WTC11 (cell line): ENCODE data around the gene PDRG1. TPM values are rescaled to one million over a fixed set of nuclear protein-coding genes. Genes with fewer than 3 reads are reported as not detected.

ENCODE experiments used
- ATAC-seq: fragments of 200-7000 bp; cut with Tn5 transposase; 2 replicates; pipeline ENCODE4 v1.10.0; 2021; ENCODE audit warnings: mild to moderate bottlenecking, moderate library complexity
- CTCF ChIA-PET: fragments of 300-600 bp; sonication (Branson Sonifier 250); formaldehyde crosslinking; loops from one replicate; lab custom pipeline; 2021; ENCODE audit warnings: antibody characterized with exemption; lab: Charles Lee
- POLR2A ChIA-PET: fragments of 350-600 bp; sonication (Branson Sonifier 250); formaldehyde crosslinking; loops from one replicate; lab custom pipeline; 2021; ENCODE audit warnings: antibody characterized with exemption; lab: Charles Lee
- DNase-seq: peaks from one replicate; pipeline ENCODE4 v3.0.0; 2021; ENCODE audit warnings: low spot score
- H3K27ac Mint-ChIP-seq: 2 replicates; pipeline ENCODE4 v1.8.0; 2021; ENCODE audit warnings: mixed read lengths
- H3K27me3 Mint-ChIP-seq: 2 replicates; pipeline ENCODE4 v1.8.0; 2021; ENCODE audit warnings: low read depth, mild to moderate bottlenecking, moderate library complexity, mixed read lengths
- H3K36me3 Mint-ChIP-seq: 2 replicates; pipeline ENCODE4 v1.8.0; 2021; ENCODE audit warnings: mixed read lengths
- H3K4me1 Mint-ChIP-seq: 2 replicates; pipeline ENCODE4 v1.8.0; 2022; ENCODE audit warnings: mixed read lengths
- H3K4me3 Mint-ChIP-seq: 2 replicates; pipeline ENCODE4 v1.8.0; 2021; ENCODE audit warnings: mild to moderate bottlenecking, moderate library complexity, mixed read lengths
- H3K9me3 Mint-ChIP-seq: 2 replicates; pipeline ENCODE4 v1.8.0; 2021; ENCODE audit warnings: mixed read lengths
- ELF4 ChIP-seq: sonication (generic); formaldehyde crosslinking; IDR thresholded peaks from 2 replicates; pipeline ENCODE4 v1.8.1; 2022; ENCODE audit warnings: low read depth, mild to moderate bottlenecking, moderate library complexity, missing genetic modification reagents
- ETV6 ChIP-seq: sonication (generic); formaldehyde crosslinking; IDR thresholded peaks from 2 replicates; pipeline ENCODE4 v1.8.1; 2022; ENCODE audit warnings: mild to moderate bottlenecking, missing genetic modification reagents
- JUN ChIP-seq: sonication (generic); formaldehyde crosslinking; IDR thresholded peaks from 2 replicates; pipeline ENCODE4 v1.8.0; 2023; ENCODE audit warnings: mild to moderate bottlenecking, missing genetic modification reagents
- RORB ChIP-seq: fragments of 250-450 bp; sonication (Bioruptor Pico); IDR thresholded peaks from 2 replicates; pipeline ENCODE4 v1.9.0; 2021; ENCODE audit warnings: mild to moderate bottlenecking
- TP53 ChIP-seq: sonication (generic); formaldehyde crosslinking; IDR thresholded peaks from 2 replicates; pipeline ENCODE4 v1.8.1; 2023; ENCODE audit warnings: mild to moderate bottlenecking, missing genetic modification reagents
- ZBTB21 ChIP-seq: sonication (generic); formaldehyde crosslinking; IDR thresholded peaks from 2 replicates; pipeline ENCODE4 v1.8.1; 2023; ENCODE audit warnings: mild to moderate bottlenecking, missing genetic modification reagents, borderline replicate concordance
- ZNF138 ChIP-seq: sonication (generic); formaldehyde crosslinking; conservative IDR thresholded peaks from 2 replicates; pipeline ENCODE4 v1.8.1; 2022; ENCODE audit warnings: mild to moderate bottlenecking, moderate library complexity, missing genetic modification reagents
- ZNF219 ChIP-seq: sonication (generic); formaldehyde crosslinking; IDR thresholded peaks from 2 replicates; pipeline ENCODE4 v1.8.0; 2023; ENCODE audit warnings: missing genetic modification reagents, mild to moderate bottlenecking, borderline replicate concordance
- ZNF263 ChIP-seq: sonication (generic); formaldehyde crosslinking; IDR thresholded peaks from 2 replicates; pipeline ENCODE4 v1.8.1; 2022; ENCODE audit warnings: low read depth, mild to moderate bottlenecking, moderate library complexity, missing genetic modification reagents
- total RNA-seq: library from RNA; stranded (reverse); gene quantifications from 3 replicates; pipeline ENCODE4 v1.2.3, GENCODE V29; 2021
- TF ChIP-seq, protein P1 (sequence below): sonication (generic); formaldehyde crosslinking; IDR thresholded peaks from 2 replicates; pipeline ENCODE4 v1.8.0; 2023; ENCODE audit warnings: mild to moderate bottlenecking, missing genetic modification reagents
- TF ChIP-seq, protein P2 (sequence below): fragments of 250-450 bp; sonication (Bioruptor Pico); IDR thresholded peaks from 2 replicates; pipeline ENCODE4 v1.9.0; 2021; ENCODE audit warnings: mild to moderate bottlenecking, borderline replicate concordance
- TF ChIP-seq, protein P3 (sequence below): sonication (generic); formaldehyde crosslinking; IDR thresholded peaks from 2 replicates; pipeline ENCODE4 v1.8.0; 2022; ENCODE audit warnings: mild to moderate bottlenecking, missing genetic modification reagents
- TF ChIP-seq, protein P4 (sequence below): sonication (generic); formaldehyde crosslinking; IDR thresholded peaks from 2 replicates; pipeline ENCODE4 v1.8.1; 2023; ENCODE audit warnings: mild to moderate bottlenecking, missing genetic modification reagents
- TF ChIP-seq, protein P5 (sequence below): sonication (generic); formaldehyde crosslinking; IDR thresholded peaks from 2 replicates; pipeline ENCODE4 v1.8.1; 2022; ENCODE audit warnings: low read depth, missing genetic modification reagents, borderline replicate concordance
- TF ChIP-seq, protein P6 (sequence below): fragments of 250-450 bp; sonication (Bioruptor Pico); IDR thresholded peaks from 2 replicates; pipeline ENCODE4 v2.1.2; 2022; ENCODE audit warnings: mild to moderate bottlenecking, moderate library complexity
- TF ChIP-seq, protein P7 (sequence below): sonication (generic); formaldehyde crosslinking; IDR thresholded peaks from 2 replicates; pipeline ENCODE4 v1.8.0; 2023; ENCODE audit warnings: missing genetic modification reagents
- TF ChIP-seq, protein P8 (sequence below): sonication (generic); formaldehyde crosslinking; IDR thresholded peaks from 2 replicates; pipeline ENCODE4 v1.8.1; 2023; ENCODE audit warnings: mild to moderate bottlenecking, missing genetic modification reagents, borderline replicate concordance

The PDRG1 gene
- total RNA-seq, 1 experiment from 2014 or later: 16.0 TPM

DNA sequence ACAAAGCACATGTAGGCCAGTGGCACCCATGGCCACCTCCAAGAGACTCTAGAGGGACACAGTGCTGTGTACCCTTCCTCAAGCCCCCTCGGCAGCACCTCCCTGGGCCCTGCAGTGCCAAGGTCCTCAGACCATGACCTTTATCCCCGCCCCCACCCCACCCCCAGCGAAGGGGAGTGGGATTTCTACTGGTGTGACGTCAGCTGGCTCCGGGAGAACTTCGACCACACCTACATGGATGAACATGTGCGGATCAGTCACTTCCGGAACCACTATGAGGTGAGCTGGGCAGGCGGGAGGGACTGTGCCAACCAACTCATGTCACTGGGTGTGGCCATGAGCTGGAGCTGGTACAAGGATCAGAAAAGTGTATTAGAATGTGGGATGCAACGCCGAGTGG is 43.4 kb downstream of the PDRG1 start (continued):
- TF ChIP-seq, protein P1, sequence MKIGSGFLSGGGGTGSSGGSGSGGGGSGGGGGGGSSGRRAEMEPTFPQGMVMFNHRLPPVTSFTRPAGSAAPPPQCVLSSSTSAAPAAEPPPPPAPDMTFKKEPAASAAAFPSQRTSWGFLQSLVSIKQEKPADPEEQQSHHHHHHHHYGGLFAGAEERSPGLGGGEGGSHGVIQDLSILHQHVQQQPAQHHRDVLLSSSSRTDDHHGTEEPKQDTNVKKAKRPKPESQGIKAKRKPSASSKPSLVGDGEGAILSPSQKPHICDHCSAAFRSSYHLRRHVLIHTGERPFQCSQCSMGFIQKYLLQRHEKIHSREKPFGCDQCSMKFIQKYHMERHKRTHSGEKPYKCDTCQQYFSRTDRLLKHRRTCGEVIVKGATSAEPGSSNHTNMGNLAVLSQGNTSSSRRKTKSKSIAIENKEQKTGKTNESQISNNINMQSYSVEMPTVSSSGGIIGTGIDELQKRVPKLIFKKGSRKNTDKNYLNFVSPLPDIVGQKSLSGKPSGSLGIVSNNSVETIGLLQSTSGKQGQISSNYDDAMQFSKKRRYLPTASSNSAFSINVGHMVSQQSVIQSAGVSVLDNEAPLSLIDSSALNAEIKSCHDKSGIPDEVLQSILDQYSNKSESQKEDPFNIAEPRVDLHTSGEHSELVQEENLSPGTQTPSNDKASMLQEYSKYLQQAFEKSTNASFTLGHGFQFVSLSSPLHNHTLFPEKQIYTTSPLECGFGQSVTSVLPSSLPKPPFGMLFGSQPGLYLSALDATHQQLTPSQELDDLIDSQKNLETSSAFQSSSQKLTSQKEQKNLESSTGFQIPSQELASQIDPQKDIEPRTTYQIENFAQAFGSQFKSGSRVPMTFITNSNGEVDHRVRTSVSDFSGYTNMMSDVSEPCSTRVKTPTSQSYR: no peak
- TF ChIP-seq TP53 (CRISPR knock-in tag) (no peak), ETV6 (CRISPR knock-in tag) (no peak), ELF4 (no peak), JUN (CRISPR knock-in tag) (no peak)
- TF ChIP-seq, protein P2, sequence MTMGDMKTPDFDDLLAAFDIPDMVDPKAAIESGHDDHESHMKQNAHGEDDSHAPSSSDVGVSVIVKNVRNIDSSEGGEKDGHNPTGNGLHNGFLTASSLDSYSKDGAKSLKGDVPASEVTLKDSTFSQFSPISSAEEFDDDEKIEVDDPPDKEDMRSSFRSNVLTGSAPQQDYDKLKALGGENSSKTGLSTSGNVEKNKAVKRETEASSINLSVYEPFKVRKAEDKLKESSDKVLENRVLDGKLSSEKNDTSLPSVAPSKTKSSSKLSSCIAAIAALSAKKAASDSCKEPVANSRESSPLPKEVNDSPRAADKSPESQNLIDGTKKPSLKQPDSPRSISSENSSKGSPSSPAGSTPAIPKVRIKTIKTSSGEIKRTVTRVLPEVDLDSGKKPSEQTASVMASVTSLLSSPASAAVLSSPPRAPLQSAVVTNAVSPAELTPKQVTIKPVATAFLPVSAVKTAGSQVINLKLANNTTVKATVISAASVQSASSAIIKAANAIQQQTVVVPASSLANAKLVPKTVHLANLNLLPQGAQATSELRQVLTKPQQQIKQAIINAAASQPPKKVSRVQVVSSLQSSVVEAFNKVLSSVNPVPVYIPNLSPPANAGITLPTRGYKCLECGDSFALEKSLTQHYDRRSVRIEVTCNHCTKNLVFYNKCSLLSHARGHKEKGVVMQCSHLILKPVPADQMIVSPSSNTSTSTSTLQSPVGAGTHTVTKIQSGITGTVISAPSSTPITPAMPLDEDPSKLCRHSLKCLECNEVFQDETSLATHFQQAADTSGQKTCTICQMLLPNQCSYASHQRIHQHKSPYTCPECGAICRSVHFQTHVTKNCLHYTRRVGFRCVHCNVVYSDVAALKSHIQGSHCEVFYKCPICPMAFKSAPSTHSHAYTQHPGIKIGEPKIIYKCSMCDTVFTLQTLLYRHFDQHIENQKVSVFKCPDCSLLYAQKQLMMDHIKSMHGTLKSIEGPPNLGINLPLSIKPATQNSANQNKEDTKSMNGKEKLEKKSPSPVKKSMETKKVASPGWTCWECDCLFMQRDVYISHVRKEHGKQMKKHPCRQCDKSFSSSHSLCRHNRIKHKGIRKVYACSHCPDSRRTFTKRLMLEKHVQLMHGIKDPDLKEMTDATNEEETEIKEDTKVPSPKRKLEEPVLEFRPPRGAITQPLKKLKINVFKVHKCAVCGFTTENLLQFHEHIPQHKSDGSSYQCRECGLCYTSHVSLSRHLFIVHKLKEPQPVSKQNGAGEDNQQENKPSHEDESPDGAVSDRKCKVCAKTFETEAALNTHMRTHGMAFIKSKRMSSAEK: no peak
- TF ChIP-seq, protein P3, sequence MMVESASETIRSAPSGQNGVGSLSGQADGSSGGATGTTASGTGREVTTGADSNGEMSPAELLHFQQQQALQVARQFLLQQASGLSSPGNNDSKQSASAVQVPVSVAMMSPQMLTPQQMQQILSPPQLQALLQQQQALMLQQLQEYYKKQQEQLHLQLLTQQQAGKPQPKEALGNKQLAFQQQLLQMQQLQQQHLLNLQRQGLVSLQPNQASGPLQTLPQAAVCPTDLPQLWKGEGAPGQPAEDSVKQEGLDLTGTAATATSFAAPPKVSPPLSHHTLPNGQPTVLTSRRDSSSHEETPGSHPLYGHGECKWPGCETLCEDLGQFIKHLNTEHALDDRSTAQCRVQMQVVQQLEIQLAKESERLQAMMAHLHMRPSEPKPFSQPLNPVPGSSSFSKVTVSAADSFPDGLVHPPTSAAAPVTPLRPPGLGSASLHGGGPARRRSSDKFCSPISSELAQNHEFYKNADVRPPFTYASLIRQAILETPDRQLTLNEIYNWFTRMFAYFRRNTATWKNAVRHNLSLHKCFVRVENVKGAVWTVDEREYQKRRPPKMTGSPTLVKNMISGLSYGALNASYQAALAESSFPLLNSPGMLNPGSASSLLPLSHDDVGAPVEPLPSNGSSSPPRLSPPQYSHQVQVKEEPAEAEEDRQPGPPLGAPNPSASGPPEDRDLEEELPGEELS: no peak
- TF ChIP-seq, protein P4, sequence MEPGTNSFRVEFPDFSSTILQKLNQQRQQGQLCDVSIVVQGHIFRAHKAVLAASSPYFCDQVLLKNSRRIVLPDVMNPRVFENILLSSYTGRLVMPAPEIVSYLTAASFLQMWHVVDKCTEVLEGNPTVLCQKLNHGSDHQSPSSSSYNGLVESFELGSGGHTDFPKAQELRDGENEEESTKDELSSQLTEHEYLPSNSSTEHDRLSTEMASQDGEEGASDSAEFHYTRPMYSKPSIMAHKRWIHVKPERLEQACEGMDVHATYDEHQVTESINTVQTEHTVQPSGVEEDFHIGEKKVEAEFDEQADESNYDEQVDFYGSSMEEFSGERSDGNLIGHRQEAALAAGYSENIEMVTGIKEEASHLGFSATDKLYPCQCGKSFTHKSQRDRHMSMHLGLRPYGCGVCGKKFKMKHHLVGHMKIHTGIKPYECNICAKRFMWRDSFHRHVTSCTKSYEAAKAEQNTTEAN (CRISPR knock-in tag): no peak

DNA sequence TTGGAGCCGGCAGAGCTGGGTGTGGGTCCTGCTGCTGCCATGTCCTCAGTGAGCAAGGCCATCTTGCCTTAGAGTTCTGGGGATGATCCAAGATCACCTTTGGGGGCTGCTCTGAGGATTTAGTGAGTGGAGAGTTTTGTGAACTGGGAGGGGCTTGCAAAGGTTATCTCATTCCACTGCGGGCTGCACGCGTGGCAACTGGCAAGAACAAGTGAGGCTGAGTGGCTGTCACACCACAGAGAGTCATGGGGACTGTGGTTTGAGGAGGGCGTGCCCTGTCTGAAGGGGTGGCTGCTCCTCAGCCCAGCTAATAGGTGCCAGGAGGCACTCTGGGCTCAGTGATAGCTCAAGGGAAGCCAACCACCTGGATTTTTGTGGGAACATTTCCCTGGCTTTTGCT is 43.8 kb downstream of the PDRG1 start:
- POLR2A ChIA-PET: no interaction called here

More for the DNA sequence above, 43.8 kb downstream of the PDRG1 start:
- CTCF ChIA-PET: no interaction called here
- Mint-ChIP-seq H3K9me3 (no peaks in the 10 kb centered on the region), H3K4me1 (peaks cover 38% of the 10 kb centered on the region), H3K27me3 (no peaks in the 10 kb centered on the region; the same call in 1 of the 2 replicates), H3K36me3 (no peaks in the 10 kb centered on the region), H3K27ac (no peak overlapping the region), H3K4me3 (no peak overlapping the region)
- TF ChIP-seq, protein P5, sequence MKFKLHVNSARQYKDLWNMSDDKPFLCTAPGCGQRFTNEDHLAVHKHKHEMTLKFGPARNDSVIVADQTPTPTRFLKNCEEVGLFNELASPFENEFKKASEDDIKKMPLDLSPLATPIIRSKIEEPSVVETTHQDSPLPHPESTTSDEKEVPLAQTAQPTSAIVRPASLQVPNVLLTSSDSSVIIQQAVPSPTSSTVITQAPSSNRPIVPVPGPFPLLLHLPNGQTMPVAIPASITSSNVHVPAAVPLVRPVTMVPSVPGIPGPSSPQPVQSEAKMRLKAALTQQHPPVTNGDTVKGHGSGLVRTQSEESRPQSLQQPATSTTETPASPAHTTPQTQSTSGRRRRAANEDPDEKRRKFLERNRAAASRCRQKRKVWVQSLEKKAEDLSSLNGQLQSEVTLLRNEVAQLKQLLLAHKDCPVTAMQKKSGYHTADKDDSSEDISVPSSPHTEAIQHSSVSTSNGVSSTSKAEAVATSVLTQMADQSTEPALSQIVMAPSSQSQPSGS (CRISPR knock-in tag): no peak
- TF ChIP-seq, protein P6, sequence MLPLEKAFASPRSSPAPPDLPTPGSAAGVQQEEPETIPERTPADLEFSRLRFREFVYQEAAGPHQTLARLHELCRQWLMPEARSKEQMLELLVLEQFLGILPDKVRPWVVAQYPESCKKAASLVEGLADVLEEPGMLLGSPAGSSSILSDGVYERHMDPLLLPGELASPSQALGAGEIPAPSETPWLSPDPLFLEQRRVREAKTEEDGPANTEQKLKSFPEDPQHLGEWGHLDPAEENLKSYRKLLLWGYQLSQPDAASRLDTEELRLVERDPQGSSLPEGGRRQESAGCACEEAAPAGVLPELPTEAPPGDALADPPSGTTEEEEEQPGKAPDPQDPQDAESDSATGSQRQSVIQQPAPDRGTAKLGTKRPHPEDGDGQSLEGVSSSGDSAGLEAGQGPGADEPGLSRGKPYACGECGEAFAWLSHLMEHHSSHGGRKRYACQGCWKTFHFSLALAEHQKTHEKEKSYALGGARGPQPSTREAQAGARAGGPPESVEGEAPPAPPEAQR: no peak
- no peak for TF ChIP-seq ZBTB21 (CRISPR knock-in tag)
- TF ChIP-seq, protein P7, sequence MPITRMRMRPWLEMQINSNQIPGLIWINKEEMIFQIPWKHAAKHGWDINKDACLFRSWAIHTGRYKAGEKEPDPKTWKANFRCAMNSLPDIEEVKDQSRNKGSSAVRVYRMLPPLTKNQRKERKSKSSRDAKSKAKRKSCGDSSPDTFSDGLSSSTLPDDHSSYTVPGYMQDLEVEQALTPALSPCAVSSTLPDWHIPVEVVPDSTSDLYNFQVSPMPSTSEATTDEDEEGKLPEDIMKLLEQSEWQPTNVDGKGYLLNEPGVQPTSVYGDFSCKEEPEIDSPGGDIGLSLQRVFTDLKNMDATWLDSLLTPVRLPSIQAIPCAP: no peak
- TF ChIP-seq ZNF219 (CRISPR knock-in tag): no peak
- TF ChIP-seq ZNF138 (CRISPR knock-in tag): no peak
- no peak for TF ChIP-seq RORB
- TF ChIP-seq ZNF263 (CRISPR knock-in tag): no peak
- TF ChIP-seq, protein P8, sequence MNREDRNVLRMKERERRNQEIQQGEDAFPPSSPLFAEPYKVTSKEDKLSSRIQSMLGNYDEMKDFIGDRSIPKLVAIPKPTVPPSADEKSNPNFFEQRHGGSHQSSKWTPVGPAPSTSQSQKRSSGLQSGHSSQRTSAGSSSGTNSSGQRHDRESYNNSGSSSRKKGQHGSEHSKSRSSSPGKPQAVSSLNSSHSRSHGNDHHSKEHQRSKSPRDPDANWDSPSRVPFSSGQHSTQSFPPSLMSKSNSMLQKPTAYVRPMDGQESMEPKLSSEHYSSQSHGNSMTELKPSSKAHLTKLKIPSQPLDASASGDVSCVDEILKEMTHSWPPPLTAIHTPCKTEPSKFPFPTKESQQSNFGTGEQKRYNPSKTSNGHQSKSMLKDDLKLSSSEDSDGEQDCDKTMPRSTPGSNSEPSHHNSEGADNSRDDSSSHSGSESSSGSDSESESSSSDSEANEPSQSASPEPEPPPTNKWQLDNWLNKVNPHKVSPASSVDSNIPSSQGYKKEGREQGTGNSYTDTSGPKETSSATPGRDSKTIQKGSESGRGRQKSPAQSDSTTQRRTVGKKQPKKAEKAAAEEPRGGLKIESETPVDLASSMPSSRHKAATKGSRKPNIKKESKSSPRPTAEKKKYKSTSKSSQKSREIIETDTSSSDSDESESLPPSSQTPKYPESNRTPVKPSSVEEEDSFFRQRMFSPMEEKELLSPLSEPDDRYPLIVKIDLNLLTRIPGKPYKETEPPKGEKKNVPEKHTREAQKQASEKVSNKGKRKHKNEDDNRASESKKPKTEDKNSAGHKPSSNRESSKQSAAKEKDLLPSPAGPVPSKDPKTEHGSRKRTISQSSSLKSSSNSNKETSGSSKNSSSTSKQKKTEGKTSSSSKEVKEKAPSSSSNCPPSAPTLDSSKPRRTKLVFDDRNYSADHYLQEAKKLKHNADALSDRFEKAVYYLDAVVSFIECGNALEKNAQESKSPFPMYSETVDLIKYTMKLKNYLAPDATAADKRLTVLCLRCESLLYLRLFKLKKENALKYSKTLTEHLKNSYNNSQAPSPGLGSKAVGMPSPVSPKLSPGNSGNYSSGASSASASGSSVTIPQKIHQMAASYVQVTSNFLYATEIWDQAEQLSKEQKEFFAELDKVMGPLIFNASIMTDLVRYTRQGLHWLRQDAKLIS (CRISPR knock-in tag): no peak
- ATAC-seq (no peak), DNase-seq (no peak)
